ENCODE measurements around the gene DNAI4.

DNA sequence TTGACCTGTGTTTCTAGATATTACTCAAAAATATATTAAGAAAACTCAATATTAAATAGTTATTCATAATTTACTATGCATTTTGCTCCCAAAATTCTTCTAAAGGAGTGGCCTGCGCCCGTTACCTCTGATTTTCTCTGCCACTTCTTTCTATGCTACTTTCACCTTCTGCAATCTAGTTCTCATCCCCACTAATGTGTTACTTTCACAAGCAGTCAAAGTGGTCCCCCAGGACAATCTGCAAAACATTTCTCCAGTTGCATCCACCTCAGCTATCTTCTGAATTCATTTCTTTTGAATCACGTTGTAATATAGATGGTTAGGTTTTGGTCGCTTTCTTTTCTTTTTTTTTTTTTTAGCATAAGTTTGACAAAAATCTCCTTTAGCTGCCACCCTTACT is 137.0 kb downstream of the DNAI4 start:
- TF ChIP-seq POLR2A (IDR thresholded peaks at IDR 0.05; ENCODE audit: low read length) (no peak), GATA1 (IDR thresholded peaks at IDR 0.05; ENCODE audit: low read depth, low read length) (no peak)

All from erythroblast (primary cell).